HepG2 (cell line): ENCODE data around the gene DNAJC9. TPM values are rescaled to one million over a fixed set of nuclear protein-coding genes. Genes with fewer than 3 reads are reported as not detected.

ENCODE experiments used
- ATAC-seq: fragments of 200-7000 bp; cut with Tn5 transposase; 3 replicates; pipeline ENCODE4 v1.9.1; 2020; ENCODE audit warnings: mild to moderate bottlenecking, moderate library complexity
- BruUV-seq: library from RNA; stranded (reverse); fragments of 400-500 nt; replicated peaks from 2 replicates; lab custom pipeline; 2021; lab: Mats Ljungman, UMichigan
- CTCF ChIA-PET: fragments of 300-600 bp; formaldehyde crosslinking; extraction: SDS; loops from one replicate; lab custom pipeline; 2021; ENCODE audit warnings: low total read pairs, inconsistent platforms, low intra/inter-chr PET ratio; lab: Yijun Ruan, JAX
- POLR2A ChIA-PET: fragments of 350-600 bp; sonication (Branson Sonifier 250); formaldehyde crosslinking; loops from one replicate; lab custom pipeline; 2020; ENCODE audit warnings: antibody characterized with exemption, inconsistent platforms; lab: Yijun Ruan, JAX
- DNase-seq: peaks from one replicate; pipeline ENCODE4 v3.0.0-alpha.2; 2015; ENCODE audit warnings: low spot score
- FAIRE-seq: peaks from 3 replicates; lab custom pipeline; 2011; peaks lifted over from hg19 to GRCh38; lab: Jason Lieb, UNC
- H2AFZ ChIP-seq: one replicate; pipeline ENCODE4 v1.6.1; 2011; ENCODE audit warnings: low read length, inconsistent platforms
- H3K27ac ChIP-seq: fragments of 300-600 bp; 3 replicates; pipeline ENCODE4 v1.8.0; 2011; ENCODE audit warnings: mixed run types, mild to moderate bottlenecking, mixed read lengths, low read length, inconsistent platforms; ENCODE audit not compliant: insufficient read depth; ENCODE audit errors: extremely low read length
- H3K27me3 ChIP-seq, 2 experiments: fragments of 200-600 bp in 1 of 2; 2 replicates in 1 of 2; 3 replicates in 1 of 2; pipeline versions ENCODE4 v1.6.0 to v1.8.0; 2011; ENCODE audit warnings: low read length in 2 of 2, mild to moderate bottlenecking in 2 of 2, moderate library complexity in 2 of 2, inconsistent platforms in 1 of 2; ENCODE audit not compliant: insufficient read depth in 2 of 2, control insufficient read depth in 1 of 2
- H3K36me3 ChIP-seq, 2 experiments: fragments of 200-600 bp in 1 of 2; replicated peaks in 1 of 2; 2 replicates in 1 of 2; 3 replicates in 1 of 2; pipeline versions ENCODE4 v1.5.1 to v1.8.0; 2011; ENCODE audit warnings: low read length in 2 of 2, inconsistent platforms in 1 of 2; ENCODE audit not compliant: insufficient read depth in 2 of 2, control insufficient read depth in 1 of 2
- H3K4me1 ChIP-seq: 2 replicates; pipeline ENCODE4 v1.5.1; 2012; ENCODE audit warnings: low read length, inconsistent platforms; ENCODE audit not compliant: insufficient read depth
- H3K4me2 ChIP-seq: 2 replicates; pipeline ENCODE4 v1.6.0; 2011; ENCODE audit warnings: low read depth, low read length, inconsistent platforms
- H3K4me3 ChIP-seq, 3 experiments: fragments of 200-600 bp in 1 of 3; sonication (generic), shearing (Covaris generic) in 1 of 3; replicated peaks in 1 of 3; 2 replicates each; pipeline ENCODE4 v1.5.1; 2011 to 2016; ENCODE audit warnings: low read length in 3 of 3, inconsistent platforms in 2 of 3, low read depth in 2 of 3, mild to moderate bottlenecking in 2 of 3, control low read depth in 1 of 3, mixed read lengths in 1 of 3; ENCODE audit not compliant: insufficient read depth in 1 of 3
- H3K79me2 ChIP-seq: one replicate; pipeline ENCODE4 v1.6.1; 2011; ENCODE audit warnings: low read length, inconsistent platforms; ENCODE audit not compliant: insufficient read depth
- H3K9ac ChIP-seq: 2 replicates; pipeline ENCODE4 v1.6.0; 2011; ENCODE audit warnings: mild to moderate bottlenecking, low read depth, low read length, inconsistent platforms; ENCODE audit not compliant: insufficient read depth
- H3K9me3 ChIP-seq: 2 replicates; pipeline ENCODE4 v1.5.1; 2012; ENCODE audit warnings: mild to moderate bottlenecking, low read length
- H4K20me1 ChIP-seq: 2 replicates; pipeline ENCODE4 v1.6.0; 2011; ENCODE audit warnings: inconsistent platforms, mild to moderate bottlenecking, low read length, moderate library complexity; ENCODE audit not compliant: insufficient read depth
- HNF4A ChIP-seq: sonication (generic); formaldehyde crosslinking; IDR thresholded peaks from 2 replicates; pipeline ENCODE4 v1.4.0; 2020; ENCODE audit warnings: missing genetic modification reagents
- NFKBIZ ChIP-seq: IDR thresholded peaks from 2 replicates; pipeline ENCODE4 v1.6.1; 2018; ENCODE audit warnings: missing genetic modification reagents, missing compliant biosample characterization
- PRPF4 ChIP-seq: fragments of 200-400 bp; formaldehyde crosslinking; IDR thresholded peaks from 2 replicates; pipeline ENCODE4 v1.6.1; 2016; ENCODE audit warnings: low read length, low read depth; ENCODE audit not compliant: poor library complexity, severe bottlenecking
- SRF ChIP-seq: IDR thresholded peaks from 2 replicates; pipeline ENCODE4 v1.6.1; 2011; ENCODE audit warnings: mild to moderate bottlenecking, low read depth, low read length, moderate library complexity
- ZBTB38 ChIP-seq: sonication (generic); formaldehyde crosslinking; IDR thresholded peaks from 2 replicates; pipeline ENCODE4 v1.5.1; 2020; ENCODE audit warnings: mild to moderate bottlenecking, missing genetic modification reagents
- ZBTB8A ChIP-seq: sonication (generic); formaldehyde crosslinking; IDR thresholded peaks from 2 replicates; pipeline ENCODE4 v1.4.0; 2020; ENCODE audit warnings: mild to moderate bottlenecking, low read depth, missing genetic modification reagents, borderline replicate concordance
- ZFP91 ChIP-seq: sonication (generic); formaldehyde crosslinking; IDR thresholded peaks from 2 replicates; pipeline ENCODE4 v1.9.0; 2022; ENCODE audit warnings: missing genetic modification reagents, mild to moderate bottlenecking, borderline replicate concordance
- ZNF318 ChIP-seq: sonication (generic); formaldehyde crosslinking; IDR thresholded peaks from 2 replicates; pipeline ENCODE4 v1.4.0; 2020; ENCODE audit warnings: mild to moderate bottlenecking, missing genetic modification reagents
- ZNF331 ChIP-seq: sonication (generic); formaldehyde crosslinking; IDR thresholded peaks from 2 replicates; pipeline ENCODE4 v1.4.0; 2020; ENCODE audit warnings: missing genetic modification reagents
- ZNF382 ChIP-seq: sonication (generic); formaldehyde crosslinking; IDR thresholded peaks from 2 replicates; pipeline ENCODE4 v1.5.0; 2020; ENCODE audit warnings: missing genetic modification reagents, mild to moderate bottlenecking, borderline replicate concordance
- ZNF550 ChIP-seq: sonication (generic); formaldehyde crosslinking; IDR thresholded peaks from 2 replicates; pipeline ENCODE4 v1.4.0; 2020; ENCODE audit warnings: mild to moderate bottlenecking, missing genetic modification reagents, borderline replicate concordance
- ZNF552 ChIP-seq: sonication (generic); formaldehyde crosslinking; IDR thresholded peaks from 2 replicates; pipeline ENCODE4 v1.9.0; 2022; ENCODE audit warnings: missing genetic modification reagents, mild to moderate bottlenecking, borderline replicate concordance
- ZNF619 ChIP-seq: sonication (generic); formaldehyde crosslinking; IDR thresholded peaks from 2 replicates; pipeline ENCODE4 v1.4.0; 2020; ENCODE audit warnings: mild to moderate bottlenecking, missing genetic modification reagents
- WGBS: methylation state at CpG from one replicate; pipeline ENCODE4 v1.1.6; 2017; ENCODE audit warnings: low lambda C conversion rate; 5-methylcytosine and 5-hydroxymethylcytosine counted together
- in situ Hi-C: cut with HindIII; loops from 2 replicates; pipeline ENCODE4 v1.10.0; 2017; ENCODE audit warnings: low pct_unique_long_range_greater_than_20kb; ENCODE audit not compliant: extremely low pct_ligation_motif_present
- intact Hi-C: fragments of 100-400 bp; cut with micrococcal nuclease; formaldehyde crosslinking; loops from one replicate; pipeline ENCODE4 v1.10.0; 2022; ENCODE audit not compliant: unreplicated experiment
- polyA plus RNA-seq, 8 experiments: library from polyadenylated mRNA; depleted of rRNA in 3 of 8; stranded (reverse) in 7 of 8; unstranded in 1 of 8; fragments of >200 nt; fragmentation: Illumina TruSeq in 4 of 8; extraction: Trizol in 4 of 8; gene quantifications; 2 replicates each; pipeline versions ENCODE4 v1.2.1 to v1.2.3, GENCODE V29; 2011 to 2016; ENCODE audit warnings: low read depth in 4 of 8, missing spikeins in 1 of 8, mixed read lengths in 1 of 8; ENCODE audit not compliant: insufficient read depth in 1 of 8
- total RNA-seq, 5 experiments: library from RNA; depleted of rRNA; stranded (reverse); fragments of >200 nt; fragmentation: Illumina TruSeq; extraction: Trizol; gene quantifications; 2 replicates each; pipeline ENCODE4 v1.2.3, GENCODE V29; 2016; ENCODE audit warnings: low read depth in 1 of 5

DNAJC9 gene
- total and polyA plus RNA-seq, 2 of the 13 experiments (the other 11 are each of a cell fraction or from before 2014, with no cell fraction given) = 15.9 to 60.3 TPM

DNA sequence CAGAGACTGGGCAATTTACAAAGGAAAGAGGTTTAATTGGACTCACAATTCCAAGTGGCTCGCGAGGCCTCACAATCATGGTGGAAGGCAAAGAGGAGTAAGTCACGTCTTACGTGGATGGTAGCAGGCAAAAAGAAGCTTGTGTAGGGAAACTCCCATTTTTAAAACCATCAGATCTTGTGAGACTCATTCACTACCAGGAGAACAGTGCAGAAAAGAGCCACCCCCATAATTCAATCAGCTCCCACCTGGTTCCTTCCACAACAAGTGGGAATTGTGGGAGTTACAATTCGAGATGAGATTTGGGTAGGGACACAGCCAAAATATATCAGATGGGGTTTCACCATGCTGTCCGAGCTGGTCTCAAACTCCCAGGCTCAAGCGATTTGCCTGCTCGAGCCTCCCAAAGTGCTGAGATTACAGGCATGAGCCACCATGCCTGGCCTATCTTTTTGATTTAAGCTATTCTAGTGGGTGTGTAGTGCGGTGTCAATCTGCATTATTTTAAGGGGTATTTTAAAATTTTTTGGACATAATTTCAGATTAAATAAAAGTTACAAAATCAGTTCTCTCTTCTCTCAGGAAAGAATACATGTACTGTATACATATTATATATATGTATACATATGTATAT lies 14.4 kb upstream of the DNAJC9 start:
- Histone ChIP-seq H3K9ac (no peak overlapping the region), H3K9me3 (no peaks in the 10 kb centered on the region), H3K27me3 (no peaks in the 10 kb centered on the region), H3K4me3 (no peak overlapping the region), H3K36me3 (no peaks in the 10 kb centered on the region), H2AFZ (no peak overlapping the region), H4K20me1 (no peaks in the 10 kb centered on the region), H3K27ac (no peak overlapping the region), H3K4me2 (no peak overlapping the region), H3K4me1 (no peaks in the 10 kb centered on the region), H3K79me2 (no peaks in the 10 kb centered on the region)
- BruUV-seq = no TSS peak
- in situ Hi-C loops (loop anchor here (25.0 kb wide), 1 partner anchor 376 kb away; the partner anchor contains the start of gene MYOZ1), intact Hi-C loops (loop anchor here (5.0 kb wide), 1 partner anchor 96 kb away; the partner anchor contains the start of gene CFAP70)
- ChIA-PET POLR2A (interaction anchor here (1.0 to 3.9 kb wide), 3 partner anchors 9 to 97 kb away, joined by 3 to 21 read pairs (median 3); partner anchors contain the start of genes CFAP70, DNAJC9 and MRPS16), CTCF (no interaction called here)
- DNase-seq (no peak), ATAC-seq (no peak), FAIRE-seq (no peak)
- 78% methylated on average over 9 of the region's 9 CpGs for WGBS
- TF ChIP-seq PRPF4 = no peak
- no peak for TF ChIP-seq ZFP91
- no peak for TF ChIP-seq ZNF382
- TF ChIP-seq ZNF619 (CRISPR knock-in tag) = no peak
- TF ChIP-seq HNF4A (CRISPR knock-in tag) = no peak
- TF ChIP-seq NFKBIZ (CRISPR knock-in tag) = no peak
- TF ChIP-seq ZNF331 (CRISPR knock-in tag) = no peak
- TF ChIP-seq ZNF550 = no peak
- TF ChIP-seq ZBTB8A = no peak
- no peak for TF ChIP-seq ZNF318 (CRISPR knock-in tag)
- no peak for TF ChIP-seq SRF
- TF ChIP-seq ZBTB38 (CRISPR knock-in tag) = no peak
- no peak for TF ChIP-seq ZNF552
